Activated T-cell treated with anti-CD3 and anti-CD28 coated beads for 24 hours (primary cell): ENCODE measurements around the gene SYNDIG1.

Experiments used
- DNase-seq: peaks from one replicate; pipeline ENCODE4 v3.0.0-alpha.2; 2020; ENCODE audit warnings: low read depth

SYNDIG1 gene

DNA sequence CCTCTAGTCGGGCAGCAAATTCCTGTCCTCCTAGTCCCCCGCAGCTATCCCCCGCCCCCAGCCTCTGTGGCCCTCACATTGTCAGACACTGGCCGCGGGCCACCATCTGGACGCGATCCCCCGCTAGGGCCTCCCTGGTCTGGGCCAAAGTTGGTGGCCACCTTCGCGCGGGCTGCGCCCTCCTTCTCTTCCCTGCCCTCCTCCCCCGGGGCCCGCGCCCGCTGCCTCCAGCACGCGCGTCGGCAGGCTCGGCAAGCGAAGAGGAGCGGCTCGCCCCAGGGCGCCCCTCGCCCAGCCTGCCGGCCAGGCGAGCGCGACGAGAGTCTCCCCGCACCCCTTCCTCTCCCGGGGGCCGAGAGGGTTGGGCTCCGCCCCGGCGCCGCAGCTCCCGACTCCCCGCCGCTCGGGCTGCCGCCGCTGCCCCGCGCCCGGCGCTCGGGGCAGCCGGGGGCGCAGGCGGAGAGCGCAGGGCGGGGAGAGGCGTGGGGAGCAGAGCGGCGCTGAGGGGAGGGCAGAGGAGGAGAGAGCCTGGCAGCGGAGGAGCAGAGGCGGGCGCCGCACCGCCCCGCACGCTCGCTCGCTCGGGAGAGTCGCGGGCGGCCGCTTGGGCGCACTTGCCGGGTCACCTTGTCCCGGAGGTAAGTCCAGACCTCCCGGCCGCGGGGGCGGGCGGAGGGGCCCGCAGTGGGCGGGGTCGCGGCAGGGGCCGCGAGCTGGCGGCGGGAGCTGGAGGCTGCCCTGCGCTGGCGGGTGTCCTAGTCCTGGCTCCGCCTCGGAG is at the start of gene SYNDIG1:
Gene SYNDIG1, plus strand, starts transcription at position 514 of the 778 bp plus-strand sequence. CDS start 73,469 bp downstream, outside the sequence.
- DNase-seq: no peak

DNA sequence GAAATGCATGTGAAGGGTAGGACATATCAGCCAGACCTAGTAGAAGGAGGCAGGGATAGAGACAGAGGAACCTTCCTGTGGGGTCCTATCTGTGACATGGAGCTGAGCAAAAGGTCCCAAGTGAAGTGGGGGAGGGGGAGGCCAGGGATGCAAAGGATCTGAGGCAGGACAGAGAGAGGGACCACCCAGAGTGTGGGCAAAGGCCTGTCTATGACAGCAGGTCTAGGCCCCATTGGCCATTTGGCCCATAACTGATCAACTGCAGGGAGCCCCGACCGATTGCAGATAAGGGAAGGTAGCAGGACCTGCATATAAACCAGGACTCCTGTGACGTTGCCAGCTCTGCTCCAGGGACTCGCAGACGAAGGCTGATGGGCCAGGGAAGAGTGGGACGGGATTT is 49.6 kb upstream of the SYNDIG1 start:
- DNase-seq: no peak

DNA sequence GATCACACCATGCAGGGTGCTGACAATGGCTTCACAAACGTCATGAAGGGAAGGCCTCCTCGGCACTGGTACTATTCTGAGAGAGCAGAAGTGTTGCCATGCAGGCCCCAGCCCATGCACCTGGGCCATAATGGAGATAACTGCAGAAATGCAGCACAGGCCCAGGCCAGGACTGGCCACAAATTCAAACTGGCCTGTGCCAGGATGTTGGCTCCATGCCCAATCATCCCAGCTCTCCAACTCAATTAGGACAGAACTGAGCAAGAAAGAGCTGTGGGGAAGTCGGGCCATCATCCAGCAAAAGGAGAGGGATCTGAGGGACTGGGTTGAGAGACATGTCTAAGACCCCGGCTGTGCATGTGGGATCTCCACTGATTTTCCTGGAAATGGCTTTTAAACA is 48.9 kb upstream of the SYNDIG1 start:
- no peak for DNase-seq

- DNase-seq: no peak
These were observed 48.4 kb upstream of the SYNDIG1 start for GRCh38 chr20:24421071-24421470.

DNA sequence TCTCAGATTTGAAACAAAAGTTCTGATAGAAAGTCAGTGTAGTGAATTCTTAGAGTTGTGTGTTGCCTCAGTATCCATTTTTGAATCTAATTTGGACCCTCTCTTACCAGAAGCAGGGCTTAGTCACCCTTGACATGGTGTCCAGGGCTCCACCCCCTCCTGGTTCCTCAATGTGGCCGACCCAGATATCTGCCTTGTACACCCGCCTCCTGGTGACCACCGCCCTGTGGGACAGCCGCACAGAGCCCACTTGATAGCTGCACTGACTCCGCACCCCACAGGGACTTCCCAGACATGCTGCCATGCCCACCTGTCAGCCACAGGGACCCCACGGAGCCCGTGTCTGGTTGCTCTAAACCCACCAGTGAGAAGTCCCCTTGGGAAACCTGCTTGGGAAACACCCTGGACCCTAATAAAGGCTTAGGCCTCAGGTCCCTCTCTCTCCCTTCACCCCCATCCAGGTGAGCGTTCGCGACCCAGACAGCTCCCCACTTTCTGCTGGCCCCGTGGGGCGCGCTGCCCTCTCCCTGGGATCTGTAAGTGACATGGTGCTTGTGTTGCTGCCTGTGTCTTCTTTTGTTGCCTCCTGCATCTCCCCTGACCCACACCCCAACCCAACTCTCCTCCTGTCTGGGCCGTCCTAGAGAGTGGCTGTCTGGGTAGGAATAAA is 47.2 kb upstream of the SYNDIG1 start:
- no peak for DNase-seq

GRCh38 chr20:24423390-24424313 is 45.8 kb upstream of the SYNDIG1 start:
- no peak for DNase-seq

GRCh38 chr20:24425523-24426135 is 43.8 kb upstream of the SYNDIG1 start:
- no peak for DNase-seq

DNA sequence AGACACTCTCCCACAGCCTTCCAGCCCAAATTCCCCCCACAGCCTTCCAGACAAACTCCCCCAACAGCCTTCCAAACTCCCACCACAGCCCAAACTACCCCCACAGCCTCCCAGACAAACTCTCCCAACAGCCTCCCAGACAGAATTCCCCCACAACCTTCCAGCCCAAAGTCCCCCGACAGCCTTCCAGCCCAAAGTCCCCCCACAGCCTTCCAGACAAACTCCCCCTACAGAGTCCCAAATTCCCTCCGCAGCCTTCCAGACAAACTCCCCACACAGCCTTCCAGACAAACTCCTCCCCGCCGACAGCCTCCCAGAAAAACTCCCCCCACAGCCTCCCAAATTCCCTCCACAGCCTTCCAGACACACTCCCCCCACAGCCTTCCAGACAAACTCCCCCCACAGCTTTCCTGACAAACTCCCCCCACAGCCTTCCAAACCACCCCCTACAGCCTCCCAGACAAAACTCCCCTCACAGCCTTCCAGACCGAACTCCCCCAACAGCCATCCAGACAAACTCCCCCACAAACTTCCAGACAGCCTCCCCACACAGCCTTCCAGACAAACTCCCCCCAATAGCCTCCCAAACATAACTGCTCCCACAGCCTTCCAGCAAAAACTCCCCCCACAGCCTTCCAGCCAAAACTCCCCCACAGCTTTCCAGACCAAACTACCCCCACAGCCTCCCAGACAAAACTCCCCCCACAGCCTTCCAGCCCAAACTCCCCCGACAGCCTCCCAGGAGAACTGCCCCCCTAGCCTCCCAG is 38.0 kb upstream of the SYNDIG1 start:
- no peak for DNase-seq

- DNase-seq: no peak
These were observed 37.4 kb upstream of the SYNDIG1 start for GRCh38 chr20:24432046-24432442.

DNA sequence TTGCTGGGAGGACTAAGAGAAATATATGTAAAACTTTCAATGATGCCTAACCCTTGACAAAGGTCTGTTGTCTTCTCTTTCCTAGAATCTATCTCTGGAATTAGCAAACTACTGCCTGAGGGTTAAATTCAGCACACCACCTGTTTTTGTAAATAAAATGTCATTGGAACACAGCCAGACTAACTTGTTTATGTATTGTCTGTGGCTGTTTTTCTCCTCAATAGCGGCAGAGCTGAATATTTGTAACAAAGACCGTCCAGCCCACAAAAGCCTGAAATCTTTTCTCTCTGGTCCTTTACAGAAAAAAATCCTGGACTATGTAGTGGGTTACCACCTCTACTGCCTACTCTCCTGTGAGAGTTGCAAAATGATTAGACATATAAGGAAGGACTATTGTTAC is 33.3 kb upstream of the SYNDIG1 start:
- no peak for DNase-seq

DNA sequence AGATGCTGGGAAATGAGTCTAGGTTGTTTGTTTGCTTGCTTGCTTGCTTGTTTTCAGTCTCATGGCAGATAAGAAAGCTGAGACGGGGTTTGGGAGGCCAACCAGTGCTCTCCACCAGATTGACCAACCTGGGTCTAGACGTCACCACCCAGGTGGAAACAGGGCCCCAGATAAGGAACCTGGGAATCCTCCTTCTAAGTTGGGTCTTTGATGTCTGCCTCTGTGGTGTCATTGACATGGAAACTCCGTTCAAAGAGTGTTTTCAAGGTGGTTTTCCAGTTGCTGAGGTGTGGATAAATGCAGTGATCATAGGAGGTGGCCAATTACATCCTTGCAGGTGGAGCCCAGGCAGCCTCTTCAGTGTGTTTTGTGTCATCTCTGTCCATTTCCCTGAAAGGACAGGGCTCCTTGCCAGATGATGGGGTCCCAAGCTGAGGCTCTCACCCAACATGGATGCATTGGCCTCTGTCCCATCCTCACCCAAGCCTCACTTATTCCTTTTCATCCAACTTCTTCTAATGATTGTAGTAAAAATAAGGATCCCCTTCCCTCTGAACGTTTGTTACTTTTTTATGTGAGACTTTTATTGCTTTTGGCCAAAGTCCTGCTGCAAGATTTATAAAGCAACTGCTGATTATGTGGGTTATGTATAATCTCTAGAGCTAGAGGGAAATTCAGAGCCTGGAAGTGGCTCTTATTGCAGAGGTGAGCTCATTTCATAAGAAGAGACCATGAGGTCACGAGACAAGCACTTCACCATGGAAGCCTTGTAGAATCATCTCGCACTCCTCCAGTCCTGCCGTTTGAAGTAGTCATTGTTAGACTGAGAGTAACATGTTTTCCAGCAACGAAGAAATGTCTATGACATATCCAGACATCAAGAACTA is 32.0 kb upstream of the SYNDIG1 start:
- no peak for DNase-seq

- no peak for DNase-seq
These were observed 31.1 kb upstream of the SYNDIG1 start for GRCh38 chr20:24438331-24438730.

GRCh38 chr20:24439737-24440387 is 29.6 kb upstream of the SYNDIG1 start:
- no peak for DNase-seq

- DNase-seq: no peak
These were observed 27.8 kb upstream of the SYNDIG1 start for GRCh38 chr20:24441661-24442060.

GRCh38 chr20:24442909-24443308 is 26.5 kb upstream of the SYNDIG1 start:
- DNase-seq: no peak

DNA sequence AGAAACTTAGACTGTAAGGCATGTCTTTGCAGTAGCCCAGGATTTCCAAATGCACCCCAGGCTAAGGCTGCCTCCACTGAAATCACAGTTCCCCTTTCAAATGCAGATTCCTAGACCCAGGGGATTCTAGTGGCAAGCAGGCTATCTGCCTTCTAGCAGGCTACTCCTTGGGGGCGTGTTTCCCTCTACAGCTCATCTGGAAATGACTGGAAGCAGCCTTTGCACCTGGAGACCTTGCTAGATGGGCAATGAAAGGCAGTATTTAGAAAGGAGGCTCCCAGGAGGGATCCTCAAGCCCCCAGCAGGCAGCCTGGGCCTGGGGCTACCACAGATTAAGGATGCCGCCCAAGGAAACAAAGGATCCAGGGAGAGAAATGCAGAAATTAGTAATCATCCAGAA is 26.0 kb upstream of the SYNDIG1 start:
- no peak for DNase-seq

GRCh38 chr20:24444526-24445190 is 24.8 kb upstream of the SYNDIG1 start:
- no peak for DNase-seq

DNA sequence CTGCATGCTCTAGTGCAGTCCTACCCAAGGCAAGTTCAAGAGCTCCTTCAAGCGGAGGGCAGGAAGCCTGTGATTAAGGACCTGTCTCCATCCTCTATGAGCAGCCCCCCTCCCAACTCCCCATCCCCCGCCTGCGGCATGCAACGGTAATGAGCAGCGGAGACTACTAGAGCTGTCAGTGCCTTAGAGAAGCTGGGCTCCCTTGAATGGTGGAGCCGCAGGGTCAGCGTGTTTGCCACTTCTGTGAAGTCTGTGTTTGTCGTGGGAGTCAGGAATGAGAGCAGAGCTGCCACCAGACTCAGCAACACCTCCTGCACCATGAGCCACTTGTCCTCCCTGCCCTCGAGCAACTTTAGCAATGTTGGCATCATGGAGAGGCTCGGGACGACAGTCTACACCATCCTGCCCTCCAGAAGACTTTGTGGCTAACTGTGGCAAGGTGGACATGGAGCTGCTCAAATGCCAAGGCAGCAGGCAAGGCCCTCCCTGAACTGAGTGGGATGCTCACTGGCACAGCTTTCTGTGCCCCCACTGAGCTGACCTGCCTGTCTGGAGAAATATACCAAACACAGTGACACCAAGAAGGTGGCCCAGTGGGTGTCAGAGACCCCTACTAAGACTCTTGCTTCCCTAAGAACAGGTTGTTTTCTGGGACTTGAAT is 23.8 kb upstream of the SYNDIG1 start:
- DNase-seq: no peak

DNA sequence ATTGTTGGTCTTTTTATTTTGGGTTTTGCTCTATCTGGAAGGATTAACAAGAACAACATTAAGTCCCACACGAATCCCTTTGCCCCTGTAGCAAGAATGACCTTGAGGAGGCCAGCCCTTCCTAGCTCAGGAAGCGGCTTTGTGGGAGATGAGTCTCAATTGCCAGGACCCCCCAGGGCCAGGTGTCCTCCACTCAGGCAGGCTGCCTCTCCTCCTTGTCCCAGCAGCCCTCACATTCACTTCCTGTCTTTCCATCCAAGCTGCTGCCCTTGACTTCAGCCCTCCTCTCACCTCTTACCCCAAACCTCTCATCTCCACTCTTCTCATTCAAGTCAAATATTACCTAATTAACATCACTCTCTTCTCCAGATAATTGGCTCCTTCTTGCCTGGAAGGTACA is 22.6 kb upstream of the SYNDIG1 start:
- no peak for DNase-seq
